ENCODE measurements around the gene RNU6-8. TPM values are rescaled to one million over a fixed set of nuclear protein-coding genes. Genes with fewer than 3 reads are reported as not detected.
A peak's percentile ranks its signal among the peaks of the same experiment; 100 is the strongest.

RNU6-8 gene
- polyA plus RNA-seq, 1 of the 3 experiments (the other 2 are of a cell fraction): not detected

GRCh38 chr14:32202998-32203882, at the start of gene RNU6-8 (continued):
- TF ChIP-seq, protein P1, sequence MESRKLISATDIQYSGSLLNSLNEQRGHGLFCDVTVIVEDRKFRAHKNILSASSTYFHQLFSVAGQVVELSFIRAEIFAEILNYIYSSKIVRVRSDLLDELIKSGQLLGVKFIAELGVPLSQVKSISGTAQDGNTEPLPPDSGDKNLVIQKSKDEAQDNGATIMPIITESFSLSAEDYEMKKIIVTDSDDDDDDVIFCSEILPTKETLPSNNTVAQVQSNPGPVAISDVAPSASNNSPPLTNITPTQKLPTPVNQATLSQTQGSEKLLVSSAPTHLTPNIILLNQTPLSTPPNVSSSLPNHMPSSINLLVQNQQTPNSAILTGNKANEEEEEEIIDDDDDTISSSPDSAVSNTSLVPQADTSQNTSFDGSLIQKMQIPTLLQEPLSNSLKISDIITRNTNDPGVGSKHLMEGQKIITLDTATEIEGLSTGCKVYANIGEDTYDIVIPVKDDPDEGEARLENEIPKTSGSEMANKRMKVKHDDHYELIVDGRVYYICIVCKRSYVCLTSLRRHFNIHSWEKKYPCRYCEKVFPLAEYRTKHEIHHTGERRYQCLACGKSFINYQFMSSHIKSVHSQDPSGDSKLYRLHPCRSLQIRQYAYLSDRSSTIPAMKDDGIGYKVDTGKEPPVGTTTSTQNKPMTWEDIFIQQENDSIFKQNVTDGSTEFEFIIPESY (IDR thresholded peaks at IDR 0.05; ENCODE audit: borderline replicate concordance, low read depth): 0 out of 2 replicates have a peak, but pooled peaks have one; percentile 28
- TF ChIP-seq YY1 (IDR thresholded peaks at IDR 0.05; ENCODE audit: low read depth) (0 out of 2 replicates have a peak, but pooled peaks have one; percentile 39), CHD2 (IDR thresholded peaks at IDR 0.05; ENCODE audit: low read length, partially characterized antibody) (no peak), SMC3 (IDR thresholded peaks at IDR 0.05; ENCODE audit: low read depth, low read length) (no peak), RFX5 (IDR thresholded peaks at IDR 0.05; ENCODE audit: low read length) (no peak), IRF3 (IDR thresholded peaks at IDR 0.05; ENCODE audit: low read depth, low read length) (no peak), POLR2AphosphoS5 (IDR thresholded peaks at IDR 0.05; ENCODE audit: low read depth, low read length) (0 out of 2 replicates have a peak, but pooled peaks have one; percentile 37)

GRCh38 chr14:32252030-32252670, 49.1 kb upstream of the RNU6-8 start:
- Histone ChIP-seq H3K9ac (no peak overlapping the region), H3K4me2 (no peak overlapping the region), H3K27me3 (ENCODE audit: insufficient read depth) (no peaks in the 10 kb centered on the region), H2AFZ (ENCODE audit: low read depth) (peak overlapping the region; percentile 43; the same call in 1 of the 2 replicates), H3K9me2 (no peaks in the 10 kb centered on the region), H3K4me3 (ENCODE audit: low read depth in 2 of 2, low read length in 1 of 2) (no peak overlapping the region; a peak in 1 of 4 replicates), H3K9me3 (no peaks in the 10 kb centered on the region), H3K27ac (ENCODE audit: low read depth in 2 of 2, low read length in 1 of 2) (0 out of 4 replicates have a peak overlapping the region, but pooled peaks of 1 of the 2 experiments have one; percentile 16), H3K79me2 (ENCODE audit: insufficient read depth) (no peaks in the 10 kb centered on the region), H3K36me3 (replicated peaks in 1 of 2; ENCODE audit: control insufficient read depth in 1 of 2, insufficient read depth in 2 of 2, low read length in 1 of 2) (no peaks in the 10 kb centered on the region), H3K4me1 (ENCODE audit: control insufficient read depth in 1 of 2, insufficient read depth in 2 of 2, low read depth in 1 of 2, low read length in 1 of 2) (peaks cover 0 to 7% of the 10 kb centered on the region in 2 experiments; a peak in 2 of 4 replicates), H3F3A (replicated peaks; ENCODE audit: insufficient read depth) (no peaks in the 10 kb centered on the region), H4K20me1 (ENCODE audit: insufficient read depth) (no peaks in the 10 kb centered on the region)
- POLR2A ChIA-PET: no interaction called here
- TF ChIP-seq TCF12 (IDR thresholded peaks at IDR 0.05) (no peak), RFX5 (IDR thresholded peaks at IDR 0.05; ENCODE audit: low read length) (0 out of 2 replicates have a peak, but pooled peaks have one; percentile 44), CHD2 (IDR thresholded peaks at IDR 0.05; ENCODE audit: low read length, partially characterized antibody) (peak; percentile 26), MAX (IDR thresholded peaks at IDR 0.05; ENCODE audit: low read depth) (no peak), CTCF (IDR thresholded peaks at IDR 0.05) (peak; percentile 92), RAD21 (IDR thresholded peaks at IDR 0.05; ENCODE audit: low read length) (peak; percentile 97), TAF1 (IDR thresholded peaks at IDR 0.05; ENCODE audit: borderline replicate concordance, low read depth, low read length) (no peak), ELF1 (IDR thresholded peaks at IDR 0.05) (peak; percentile 32; the same call in 1 of the 2 replicates), JUND (IDR thresholded peaks at IDR 0.05) (no peak), SMC3 (IDR thresholded peaks at IDR 0.05; ENCODE audit: low read depth, low read length) (peak; percentile 94), USF2 (IDR thresholded peaks at IDR 0.05; ENCODE audit: borderline replicate concordance, low read depth, low read length) (no peak), NRF1 (IDR thresholded peaks at IDR 0.05; ENCODE audit: low read depth, low read length) (0 out of 2 replicates have a peak, but pooled peaks have one; percentile 17), RCOR1 (IDR thresholded peaks at IDR 0.05; ENCODE audit: low read length) (peak; percentile 47; the same call in 1 of the 2 replicates)
- TF ChIP-seq, protein P2, sequence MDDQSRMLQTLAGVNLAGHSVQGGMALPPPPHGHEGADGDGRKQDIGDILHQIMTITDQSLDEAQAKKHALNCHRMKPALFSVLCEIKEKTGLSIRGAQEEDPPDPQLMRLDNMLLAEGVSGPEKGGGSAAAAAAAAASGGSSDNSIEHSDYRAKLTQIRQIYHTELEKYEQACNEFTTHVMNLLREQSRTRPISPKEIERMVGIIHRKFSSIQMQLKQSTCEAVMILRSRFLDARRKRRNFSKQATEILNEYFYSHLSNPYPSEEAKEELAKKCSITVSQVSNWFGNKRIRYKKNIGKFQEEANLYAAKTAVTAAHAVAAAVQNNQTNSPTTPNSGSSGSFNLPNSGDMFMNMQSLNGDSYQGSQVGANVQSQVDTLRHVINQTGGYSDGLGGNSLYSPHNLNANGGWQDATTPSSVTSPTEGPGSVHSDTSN (IDR thresholded peaks at IDR 0.05): no peak
- 59% methylated on average over 3 of the region's 3 CpGs for WGBS (ENCODE audit: low lambda C conversion rate)
- DNase-seq: peak; percentile 76
- CTCF ChIA-PET: interaction anchor here (0.6 to 6.2 kb wide), 42 partner anchors 9 to 795 kb away, joined by 3 to 169 read pairs (median 3); partner anchors contain the start of genes ARHGAP5, DTD2 and RNU6-8
